Measurements from ENCODE around the gene NABP2.

NABP2 gene

DNA sequence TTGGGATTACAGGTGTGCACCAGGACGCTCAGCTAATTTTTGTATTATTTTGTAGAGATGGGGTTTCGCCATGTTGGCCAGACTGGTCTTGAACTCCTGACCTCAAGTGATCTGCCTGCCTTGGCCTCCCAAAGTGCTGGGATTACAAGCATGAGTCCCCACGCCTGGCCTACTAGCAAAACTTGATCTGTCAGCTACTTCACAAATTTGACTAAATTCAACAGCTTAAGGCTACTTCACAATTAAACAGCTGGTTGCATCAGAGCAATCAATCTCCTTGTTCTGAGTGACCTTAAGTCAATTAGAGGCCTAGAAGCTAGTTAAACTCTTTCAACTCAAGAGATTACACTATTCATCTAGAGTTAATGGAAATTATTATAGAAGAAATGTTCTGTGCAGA, 54.8 kb downstream of the NABP2 start:
- DNase-seq (ENCODE audit: low spot score) = no peak
